Measurements from ENCODE around the gene TMEM132D.
"Not testable (repeated sequence)": the region's sequence is repeated elsewhere in the genome, so short reads cannot be mapped to it uniquely, and the experiment has no call there.

Gene TMEM132D

DNA sequence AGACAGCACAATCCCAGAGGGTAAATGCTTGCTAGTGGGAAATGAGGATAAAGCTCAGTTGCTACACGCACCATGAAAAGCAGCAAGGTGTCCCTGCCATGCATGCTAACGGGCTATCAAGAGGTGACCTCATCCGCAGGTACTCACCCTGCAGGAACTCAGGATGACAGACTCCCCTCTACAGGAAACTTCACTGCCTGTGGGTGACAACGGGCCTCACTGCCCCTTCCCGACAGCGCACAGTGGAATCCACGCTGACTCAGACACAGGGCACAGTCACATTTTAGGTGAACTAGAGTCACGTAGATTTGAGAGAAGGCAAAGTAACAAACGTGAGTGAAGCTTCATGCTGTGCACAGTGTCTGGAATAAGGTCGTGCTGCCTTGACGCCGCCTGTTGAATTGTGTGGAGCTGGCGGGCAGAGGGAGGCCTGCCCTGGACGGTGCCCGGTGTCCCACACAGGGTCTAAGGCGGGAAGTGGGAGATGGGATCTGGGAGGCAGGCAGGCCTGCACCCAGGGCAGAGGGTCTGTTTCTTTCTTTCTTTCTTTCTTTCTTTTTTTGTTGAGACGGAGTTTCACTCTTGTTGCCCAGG lies 331.8 kb downstream of the TMEM132D start:
- no peak for DNase-seq

DNA sequence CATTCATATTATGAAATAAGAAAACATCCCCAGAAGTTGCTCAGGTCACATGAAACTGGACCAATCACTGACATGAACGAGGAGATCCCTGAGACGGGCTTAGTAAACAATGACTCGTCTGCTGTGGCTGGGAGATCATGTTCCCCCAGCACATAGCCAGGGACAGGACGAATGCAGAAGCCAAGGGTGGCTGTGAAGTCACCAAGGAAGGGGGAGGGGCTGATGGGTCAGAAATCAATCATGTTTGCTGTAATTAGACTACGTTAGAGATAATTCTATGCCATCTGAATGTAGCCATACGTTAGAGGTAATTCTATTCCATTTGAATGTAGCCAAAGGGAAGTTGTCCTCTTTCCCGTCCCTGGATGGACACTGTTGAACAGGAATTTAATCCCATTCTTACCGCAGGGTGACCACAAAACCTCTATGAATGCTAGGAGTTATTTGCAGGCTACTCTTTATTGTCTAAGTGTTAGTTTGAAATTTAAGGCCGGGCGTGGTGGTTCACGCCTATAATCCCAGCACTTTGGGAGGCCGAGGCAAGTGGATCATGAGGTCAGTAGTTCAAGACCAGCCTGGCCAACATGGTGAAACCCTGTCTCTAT lies 332.9 kb downstream of the TMEM132D start:
- no peak for DNase-seq

DNA sequence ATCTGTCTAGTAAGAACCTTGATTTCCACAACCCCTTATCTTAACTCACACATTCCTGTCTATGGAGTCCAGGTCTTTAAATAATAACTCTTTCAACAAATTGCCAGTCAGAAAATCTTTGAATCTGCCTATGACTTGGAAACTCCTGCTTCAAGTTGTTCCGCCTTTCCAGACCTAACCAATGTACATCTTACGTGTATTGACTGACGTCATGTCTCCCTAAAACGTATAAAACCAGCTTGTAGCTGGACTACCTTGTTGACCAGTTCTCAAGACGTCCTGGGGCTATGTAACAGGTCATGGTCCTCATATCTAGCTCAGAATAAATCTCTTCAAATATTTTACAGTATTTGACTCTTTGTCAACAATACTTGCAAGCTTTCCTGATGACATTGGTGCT lies 337.0 kb downstream of the TMEM132D start:
- DNase-seq: no peak

DNA sequence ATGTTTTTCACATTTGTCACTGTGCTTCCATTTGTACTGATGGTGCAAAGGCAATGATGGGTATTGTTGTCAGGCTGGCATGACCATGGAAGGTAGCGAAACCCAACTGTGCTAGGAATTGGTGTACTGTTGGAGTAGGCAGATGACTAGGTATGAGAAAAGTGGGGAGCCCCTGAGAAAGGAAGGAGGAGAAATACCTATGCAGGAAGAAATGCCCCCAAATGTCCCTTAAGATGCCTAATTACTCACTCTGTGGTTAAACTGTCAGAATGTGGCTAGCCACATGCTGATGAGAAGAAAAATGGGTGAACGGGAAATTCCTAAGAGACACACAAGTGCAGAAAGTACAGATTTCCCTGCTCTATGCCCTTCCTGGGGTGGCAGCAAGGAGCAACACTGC lies 339.1 kb downstream of the TMEM132D start:
- no peak for DNase-seq

DNA sequence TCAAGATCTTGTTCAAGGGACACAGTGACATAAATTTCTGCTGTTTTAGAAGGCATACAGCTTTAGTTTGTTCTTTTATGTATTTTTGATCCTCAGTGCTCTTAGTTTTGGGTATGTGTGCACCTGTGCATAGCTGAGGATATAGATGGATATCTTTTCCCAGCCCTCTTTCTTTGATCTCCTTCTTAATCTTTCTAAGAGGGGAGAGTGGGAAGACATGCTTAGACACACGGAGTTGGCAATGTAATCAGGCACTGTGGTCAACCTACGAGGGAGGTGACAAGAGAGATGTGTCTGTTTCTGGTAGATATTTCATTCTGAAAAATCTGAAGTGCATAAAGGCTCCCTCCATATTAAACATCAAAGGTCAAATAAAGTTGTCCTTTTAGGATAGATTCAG lies 340.6 kb downstream of the TMEM132D start:
- DNase-seq: no peak

DNA sequence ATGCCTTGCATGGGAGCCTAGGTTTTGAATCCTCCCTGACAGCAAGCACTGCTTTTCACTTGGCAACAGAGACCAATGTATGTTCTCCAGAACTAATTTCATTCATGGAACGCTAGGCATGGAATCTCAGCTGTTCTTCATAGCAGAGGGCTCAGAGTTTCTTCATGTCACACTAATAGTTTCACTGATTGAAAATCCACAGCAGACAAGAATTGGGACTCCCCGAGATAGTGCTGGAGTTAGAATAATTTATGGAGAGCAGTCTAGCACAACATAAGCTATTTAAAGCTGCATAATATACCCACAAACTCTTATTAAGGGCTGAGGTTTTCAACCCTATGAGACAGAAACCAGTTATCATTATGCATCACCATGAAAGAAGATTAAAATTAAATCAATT lies 342.5 kb downstream of the TMEM132D start:
- DNase-seq: no peak

DNA sequence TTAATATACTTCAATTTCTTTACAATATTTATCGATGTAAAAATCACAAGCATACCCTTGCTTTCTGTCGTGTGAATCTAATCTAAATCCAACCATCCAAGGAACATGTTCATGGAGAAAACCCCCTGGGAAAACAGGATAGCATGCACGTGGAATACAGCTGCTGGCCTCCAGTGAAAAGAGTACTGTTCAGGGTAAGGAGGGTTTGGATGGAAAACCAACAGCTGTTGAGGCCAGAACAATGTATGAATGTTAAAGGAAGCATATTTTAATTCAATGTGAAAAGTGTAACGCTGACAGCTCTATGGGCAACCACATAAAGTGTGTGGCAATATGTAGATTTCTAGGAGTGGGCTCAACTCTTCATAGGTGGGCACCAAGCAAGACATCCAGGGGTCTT lies 344.0 kb downstream of the TMEM132D start:
- DNase-seq: no peak

DNA sequence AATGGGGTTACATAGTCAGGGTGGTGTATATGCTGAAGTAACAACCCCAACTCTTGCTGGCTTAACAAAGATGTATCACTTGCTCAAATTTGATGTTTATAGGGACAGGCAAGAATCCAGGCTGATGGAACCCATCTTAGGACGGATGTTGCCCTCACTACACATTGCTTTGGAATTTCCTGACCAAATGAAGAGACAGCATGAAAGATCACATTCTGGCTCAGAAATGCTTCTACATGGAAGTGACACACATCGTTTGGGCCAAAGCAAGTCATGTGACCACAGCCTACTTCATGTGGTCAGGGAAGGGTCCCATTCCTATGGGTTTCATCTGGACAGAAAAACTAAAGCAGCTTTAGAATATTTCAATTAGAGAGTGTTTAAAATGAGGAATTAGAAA lies 345.8 kb downstream of the TMEM132D start:
- no peak for DNase-seq

DNA sequence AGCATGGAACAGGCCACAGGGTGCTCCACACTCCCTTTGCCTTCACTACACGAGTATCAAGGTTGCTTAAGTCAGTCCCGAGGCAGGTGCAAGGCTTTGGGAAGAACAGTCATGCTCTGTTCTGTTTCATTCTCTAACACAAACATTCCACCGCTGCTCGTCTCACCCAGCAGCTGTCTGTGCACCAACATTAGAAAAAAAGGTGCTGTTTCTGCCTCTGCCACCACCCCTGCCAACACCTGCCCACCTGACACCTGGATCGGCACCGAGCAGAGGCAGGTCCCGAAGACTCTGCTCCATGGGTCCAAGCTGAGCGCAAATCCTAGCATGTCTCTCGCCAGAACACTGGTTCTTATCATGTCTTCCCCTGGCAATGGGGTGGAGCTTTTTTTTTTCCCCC lies 347.7 kb downstream of the TMEM132D start:
- no peak for DNase-seq

DNA sequence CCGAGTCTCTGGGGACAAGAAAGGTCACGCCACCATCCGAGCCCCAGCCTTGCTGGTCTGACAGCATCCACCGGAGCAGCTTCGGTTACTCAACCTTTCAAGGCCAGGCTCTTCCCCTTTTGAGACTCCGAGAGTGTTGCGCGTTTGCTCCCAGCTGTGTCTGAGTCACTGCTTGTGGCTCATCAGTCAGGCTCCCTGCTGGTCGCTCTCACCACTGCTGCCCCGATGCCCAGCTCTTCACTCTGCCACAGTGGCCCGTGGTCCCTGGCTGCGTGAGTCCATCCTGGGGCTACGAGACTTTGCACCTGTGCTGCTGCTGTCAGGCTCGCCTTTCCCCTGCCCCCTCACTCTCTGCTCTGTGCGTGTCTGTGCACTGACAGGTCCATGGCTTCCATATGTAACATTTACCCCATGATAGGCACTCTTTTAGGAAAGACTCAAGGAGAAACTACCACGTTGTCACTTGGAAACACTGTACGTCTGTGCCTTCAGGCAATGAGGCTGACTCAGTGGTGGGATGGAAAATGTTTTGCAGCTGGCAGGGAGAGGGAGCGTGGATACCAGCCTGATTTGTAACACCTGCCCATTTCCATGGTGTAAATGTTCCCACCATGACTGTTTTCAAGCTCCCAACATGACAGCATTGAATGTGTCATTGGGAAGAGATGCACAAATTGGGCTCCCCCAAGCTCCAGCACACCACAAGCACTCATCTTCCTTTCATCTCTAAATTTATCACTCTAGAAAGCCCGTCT lies 350.7 kb downstream of the TMEM132D start:
- no peak for DNase-seq

DNA sequence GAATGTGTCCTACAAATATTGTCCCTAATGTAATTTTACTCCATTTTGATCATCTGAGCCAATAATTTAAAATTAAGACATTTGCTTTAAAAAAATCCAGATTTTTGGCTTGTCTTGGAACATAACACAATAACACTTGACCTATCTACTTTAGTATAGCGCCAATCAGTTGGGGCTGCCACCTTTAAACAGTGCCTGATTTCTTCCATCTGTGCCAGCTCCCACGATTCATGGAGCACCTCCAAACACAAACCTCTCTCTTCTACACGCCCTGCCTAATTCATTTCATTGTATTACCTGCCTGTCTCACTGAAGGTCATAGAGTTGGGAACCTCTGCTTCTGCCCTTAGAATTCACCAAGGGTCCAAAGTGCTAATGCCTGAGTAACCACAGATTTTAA lies 352.4 kb downstream of the TMEM132D start:
- DNase-seq: no peak

DNA sequence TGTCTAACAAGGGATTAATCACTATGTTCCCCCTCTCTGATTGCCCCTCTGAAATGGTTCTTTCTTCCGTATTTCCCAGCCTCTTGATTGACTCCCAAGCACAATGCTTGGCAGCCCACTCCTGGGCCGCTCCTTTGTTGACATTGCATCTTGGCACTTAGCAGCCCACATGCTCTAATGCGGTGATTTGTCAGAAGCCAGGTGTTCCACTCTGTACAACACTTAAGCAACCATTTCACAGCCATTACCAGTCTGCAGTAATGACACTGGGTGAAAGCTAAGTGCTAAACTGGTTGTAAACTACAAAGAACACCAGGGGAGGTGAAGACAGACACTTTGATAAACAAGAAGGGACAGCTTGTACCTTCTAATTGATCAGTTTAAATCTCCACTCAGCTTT lies 353.5 kb downstream of the TMEM132D start:
- no peak for DNase-seq

DNA sequence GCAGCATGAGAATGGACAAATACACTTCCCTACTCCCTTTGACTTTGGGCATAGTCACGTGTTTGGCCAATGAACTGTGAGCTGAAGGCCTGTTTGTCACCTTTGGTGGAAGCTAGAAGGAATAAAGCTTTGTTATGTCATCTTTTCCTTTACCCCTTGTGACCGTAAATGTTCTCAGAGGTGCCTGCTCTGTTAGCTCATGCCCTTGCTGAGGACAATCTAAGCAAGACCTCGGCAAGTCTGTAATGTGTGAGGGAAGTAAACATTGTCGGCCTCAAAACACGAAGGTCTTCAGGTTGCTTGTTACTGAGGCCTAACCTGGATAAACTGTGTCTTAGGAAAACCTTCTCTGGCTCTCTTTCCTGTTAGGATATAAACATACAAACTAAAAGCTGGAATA lies 354.2 kb downstream of the TMEM132D start:
- no peak for DNase-seq

DNA sequence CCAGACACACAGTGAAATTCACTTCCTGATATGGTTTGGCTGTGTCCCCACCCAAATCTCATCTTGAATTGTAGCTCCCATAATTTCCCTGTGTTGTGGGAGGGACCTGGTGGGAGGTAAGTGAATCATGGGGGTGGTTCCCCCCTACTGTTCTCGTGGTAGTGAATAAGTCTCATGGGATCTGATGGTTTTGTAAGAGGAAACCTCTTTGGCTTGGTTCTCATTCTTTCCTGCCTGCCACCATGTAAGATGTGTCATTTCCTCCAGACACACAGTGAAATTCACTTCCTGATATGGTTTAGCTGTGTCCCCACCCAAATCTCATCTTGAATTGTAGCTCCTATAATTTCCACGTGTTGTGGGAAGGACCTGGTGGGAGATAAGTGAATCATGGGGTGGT lies 354.8 kb downstream of the TMEM132D start:
- not testable (repeated sequence) for DNase-seq

DNA sequence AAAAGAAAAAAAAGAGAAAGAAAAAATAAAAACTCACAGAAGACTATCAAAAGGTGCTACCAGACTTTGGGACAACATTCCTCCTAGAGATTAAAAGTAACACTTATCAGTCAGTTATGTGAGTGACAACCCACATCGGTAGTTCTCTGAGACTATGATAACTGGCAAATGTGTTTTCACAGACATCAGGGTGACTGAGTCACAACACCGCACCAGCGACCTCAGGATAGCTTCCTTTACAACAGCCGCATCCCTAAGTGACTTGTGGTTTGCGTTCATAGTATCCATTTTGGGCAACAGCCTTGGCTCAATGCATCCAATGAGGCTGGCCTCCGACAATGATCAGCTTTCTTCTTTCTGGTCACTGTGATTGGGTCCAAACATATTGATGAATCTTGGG lies 359.1 kb downstream of the TMEM132D start:
- no peak for DNase-seq

DNA sequence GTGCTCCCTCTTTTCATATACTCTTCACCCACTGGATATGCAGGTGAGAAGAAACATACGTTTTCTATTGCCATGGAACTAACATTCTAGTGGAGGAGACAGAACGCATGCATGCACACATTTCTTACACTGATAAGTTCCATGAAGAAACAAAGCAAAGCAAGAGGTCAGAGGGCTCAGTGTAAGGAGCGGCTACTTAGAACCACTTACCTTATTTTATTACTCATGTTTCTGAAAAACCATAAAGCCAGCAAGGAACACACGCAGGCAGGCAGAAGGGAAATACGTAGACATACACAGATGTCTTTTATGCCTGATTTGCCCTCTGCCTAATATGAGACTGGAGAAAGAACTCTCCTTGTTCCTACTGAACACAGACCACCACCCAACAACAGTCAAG lies 362.9 kb downstream of the TMEM132D start:
- no peak for DNase-seq

DNA sequence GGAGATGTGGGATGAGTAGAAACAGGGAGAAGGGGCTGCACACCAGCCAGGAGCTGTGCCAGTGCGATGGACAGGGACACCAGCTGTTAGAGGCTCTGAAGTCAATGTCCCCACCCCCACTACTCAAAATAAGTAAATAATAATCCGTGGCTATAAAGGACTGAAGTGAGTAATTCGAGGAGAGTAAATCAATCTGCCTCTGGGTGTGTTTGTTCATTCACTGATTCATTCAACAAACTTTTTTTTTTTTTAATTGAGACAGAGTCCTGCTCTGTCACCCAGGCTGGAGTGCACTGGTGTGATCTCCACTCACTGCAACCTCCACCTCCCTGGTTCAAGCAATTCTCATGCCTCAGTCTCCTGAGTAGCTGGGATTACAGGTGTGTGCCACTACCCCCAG lies 363.6 kb downstream of the TMEM132D start:
- DNase-seq: no peak

DNA sequence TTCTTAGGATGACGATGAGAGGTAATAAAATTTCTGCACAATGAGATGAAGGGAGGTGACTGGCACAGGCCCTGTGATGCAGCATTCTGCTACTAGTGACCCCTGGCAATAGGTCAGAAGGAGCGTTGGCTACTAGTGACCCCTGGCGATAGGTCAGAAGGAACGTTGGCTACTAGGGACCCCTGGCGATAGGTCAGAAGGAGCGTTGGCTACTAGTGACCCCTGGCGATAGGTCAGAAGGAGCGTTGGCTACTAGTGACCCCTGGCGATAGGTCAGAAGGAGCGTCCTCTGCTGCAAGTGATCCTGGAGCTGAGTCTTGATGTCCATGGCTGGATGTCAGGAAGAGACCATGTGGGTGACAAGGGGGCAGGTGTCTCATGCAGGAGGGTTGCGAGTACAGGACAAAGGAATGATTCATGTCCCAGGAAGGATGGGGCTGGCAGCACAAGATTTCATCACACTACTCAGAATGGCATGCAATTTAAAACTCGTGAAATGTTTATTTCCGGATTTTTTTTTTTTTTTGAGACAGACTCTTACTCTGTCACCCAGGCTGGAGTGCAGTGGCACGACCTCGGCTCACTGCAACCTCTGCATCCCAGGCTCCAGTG lies 365.0 kb downstream of the TMEM132D start:
- DNase-seq: not testable (repeated sequence)

DNA sequence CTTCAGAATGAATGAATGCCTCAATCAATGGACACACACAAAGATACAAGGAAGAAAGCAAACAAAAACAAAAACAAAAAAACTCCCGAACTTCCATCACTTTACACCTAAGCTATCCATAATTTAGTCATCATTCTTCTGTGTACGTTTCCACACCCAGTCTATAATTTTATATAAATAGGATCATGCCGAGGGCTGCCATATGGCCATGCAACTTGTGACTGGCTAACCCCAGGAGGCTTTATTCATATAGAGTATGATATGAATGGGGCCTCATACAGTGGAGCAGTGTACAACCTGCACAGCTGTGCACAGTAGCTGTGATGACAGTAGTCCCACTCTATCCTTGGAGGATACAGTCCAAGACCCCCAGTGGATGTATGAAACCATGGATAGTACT lies 365.7 kb downstream of the TMEM132D start:
- no peak for DNase-seq

DNA sequence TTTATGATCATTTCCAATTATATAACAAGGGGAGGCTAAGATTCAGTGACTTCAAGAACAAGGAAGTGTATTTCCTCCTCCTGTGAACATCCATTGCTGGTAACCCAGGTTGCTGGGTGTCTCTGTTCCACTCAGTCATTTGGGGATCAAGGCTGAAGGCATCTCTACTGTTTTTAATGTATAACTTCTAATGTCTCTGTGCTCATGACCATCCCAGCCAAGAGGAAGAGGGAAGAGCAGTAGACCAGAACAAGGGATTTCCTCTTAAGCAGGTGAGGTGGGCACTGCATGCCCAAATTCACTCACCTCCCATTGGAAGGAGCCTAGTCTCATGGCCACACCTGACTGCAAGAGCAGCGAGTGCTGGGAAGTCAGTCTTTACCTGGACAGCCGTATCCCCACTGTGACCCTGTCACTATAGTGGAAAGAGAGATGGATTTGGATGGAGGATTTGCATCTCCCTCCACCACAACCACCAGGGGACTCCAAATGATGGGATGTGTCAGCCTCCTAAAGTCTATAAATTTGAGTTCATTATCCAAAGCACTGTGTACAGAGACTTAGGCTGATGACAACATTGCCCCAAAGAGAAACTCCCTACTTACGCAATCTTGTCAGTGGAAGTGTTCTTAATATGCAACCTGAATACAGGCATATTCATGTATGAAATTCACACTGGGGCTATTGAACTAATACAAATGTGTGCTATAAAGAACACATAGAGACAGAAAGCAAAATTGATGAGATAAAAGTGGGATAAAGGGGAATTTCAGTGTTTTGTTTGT lies 368.7 kb downstream of the TMEM132D start:
- no peak for DNase-seq

DNA sequence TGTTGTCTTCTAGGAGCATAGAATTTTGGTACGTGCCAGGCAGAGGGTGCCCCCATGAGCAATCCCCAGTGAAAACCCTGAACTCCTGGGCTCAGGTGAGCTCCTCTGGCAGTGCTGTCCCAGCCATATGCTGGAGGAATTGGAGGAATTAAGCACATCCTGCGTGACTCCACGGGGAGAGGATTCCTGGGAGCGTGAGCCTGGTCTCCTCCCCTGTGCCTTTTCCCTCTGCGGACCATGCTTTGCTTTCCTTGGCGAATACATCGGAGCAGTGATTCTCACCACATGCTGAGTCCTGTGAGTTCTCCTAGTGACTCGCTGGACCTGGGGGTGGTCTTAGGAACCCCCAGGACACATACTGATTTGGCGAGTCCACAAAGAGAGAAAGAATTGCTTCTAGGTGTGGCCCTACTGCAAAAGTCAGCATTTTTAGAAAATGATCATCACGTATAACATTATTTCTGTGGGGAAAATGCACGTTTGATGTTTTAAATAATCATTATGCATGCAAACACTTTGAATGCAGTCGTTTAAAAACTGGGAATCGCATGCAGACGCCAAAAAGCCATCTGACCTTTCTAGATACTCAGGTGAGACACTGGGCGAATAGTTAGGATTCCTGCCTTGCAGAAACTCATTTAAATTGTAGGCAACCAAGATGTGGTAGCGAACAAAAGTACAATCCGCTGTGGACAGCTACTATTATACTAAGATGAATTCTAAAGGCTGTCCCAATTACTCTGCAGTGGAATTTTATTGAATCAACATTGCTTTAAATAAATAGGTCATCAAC lies 370.9 kb downstream of the TMEM132D start:
- no peak for DNase-seq

DNA sequence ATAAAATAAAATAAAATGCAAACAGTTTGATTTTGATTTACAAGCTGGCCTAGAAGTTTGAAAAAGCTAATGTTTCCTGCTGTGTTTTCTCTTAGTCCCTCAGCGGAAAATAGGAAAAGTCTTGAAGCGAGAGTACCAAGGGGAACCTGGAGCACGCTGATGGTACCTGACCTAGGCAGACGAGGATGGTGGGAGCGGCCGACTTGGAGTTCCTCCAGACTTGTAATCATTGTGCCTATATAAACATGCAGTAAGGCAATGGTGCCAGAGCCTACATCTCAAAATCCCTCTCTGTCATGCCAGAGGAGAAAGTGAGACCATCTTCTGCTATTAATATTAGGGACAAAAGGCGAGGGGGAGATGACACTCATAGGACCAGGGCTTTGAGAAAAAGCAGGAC lies 371.7 kb downstream of the TMEM132D start:
- DNase-seq: no peak

All from stimulated activated CD4-positive, alpha-beta T cell treated with anti-CD3 and anti-CD28 coated beads, Interleukin-2, amount 100 ng/mL, for 48 hours (primary cell).